SK-MEL-5 (cell line): ENCODE measurements around the gene HAUS7. TPM values are rescaled to one million over a fixed set of nuclear protein-coding genes. Genes with fewer than 3 reads are reported as not detected.
A peak's percentile ranks its signal among the peaks of the same experiment; 100 is the strongest.

Experiments used
- DNase-seq: peaks from one replicate; pipeline ENCODE4 v3.0.0-alpha.2; 2016; ENCODE audit warnings: low read depth, low spot score
- in situ Hi-C: cut with HindIII; loops from 2 replicates; pipeline ENCODE4 v1.10.0; 2016; ENCODE audit warnings: low sequenced_read_pairs, high pct_unique_total_duplicates, low pct_unique_long_range_greater_than_20kb
- total RNA-seq: library from RNA; depleted of rRNA; stranded (reverse); fragments of >200 nt; shearing (Covaris generic); gene quantifications from 2 replicates; pipeline ENCODE4 v1.2.3, GENCODE V29; 2014

Gene HAUS7
- total RNA-seq, 1 experiment from 2014 or later, result 22.1 TPM

GRCh38 chrX:153487590-153488071 lies 17.3 kb upstream of the HAUS7 start:
- in situ Hi-C loops, result no loop called here
- DNase-seq, result no peak

DNA sequence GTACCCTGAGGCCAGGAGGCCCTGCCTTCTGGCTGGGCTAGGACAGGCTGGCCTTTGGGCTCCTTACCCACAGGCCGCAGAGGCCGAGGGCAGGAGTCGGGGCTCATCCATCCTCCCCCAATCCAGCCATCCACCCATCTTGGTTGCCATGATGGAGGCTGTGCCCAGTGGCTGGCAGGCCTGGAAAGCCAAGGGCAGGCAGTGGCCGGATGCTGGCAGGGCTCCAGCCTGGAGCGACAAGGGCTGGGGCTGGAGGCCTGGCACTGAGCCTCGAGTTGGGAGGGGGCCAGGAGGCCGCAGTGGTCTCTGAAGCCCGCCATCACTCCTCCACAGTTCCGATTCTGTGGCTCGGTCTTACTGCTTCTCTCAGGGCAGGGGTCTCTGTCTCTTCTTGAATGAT lies 15.8 kb upstream of the HAUS7 start:
- in situ Hi-C loops, result no loop called here
- DNase-seq, result no peak

- DNase-seq, result no peak
- in situ Hi-C loops, result no loop called here
These were observed 15.2 kb upstream of the HAUS7 start for GRCh38 chrX:153485396-153486080.

- in situ Hi-C loops, result no loop called here
- DNase-seq, result no peak
These were observed 12.1 kb upstream of the HAUS7 start for GRCh38 chrX:153482376-153483015.

DNA sequence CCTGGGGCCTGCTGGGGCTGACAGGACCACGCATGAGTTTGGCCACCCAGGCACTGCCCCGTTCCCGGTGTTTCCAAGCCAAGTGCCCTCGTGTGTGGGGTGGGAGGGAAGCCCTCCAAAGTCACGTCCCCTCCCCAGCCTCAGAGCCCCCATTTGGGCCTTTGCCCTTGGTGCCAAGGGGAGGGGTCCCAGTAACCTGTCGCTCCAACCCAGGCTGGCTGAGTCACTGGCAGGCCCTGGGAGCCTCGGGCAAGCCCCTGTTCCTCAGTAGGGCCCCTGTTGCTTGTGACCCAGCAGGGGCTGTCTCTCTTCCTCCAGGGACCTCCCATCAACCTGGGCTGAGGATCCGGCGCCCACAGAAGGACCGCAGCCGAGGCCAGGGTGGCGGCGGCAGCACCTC lies 10.7 kb upstream of the HAUS7 start:
- no peak for DNase-seq
- in situ Hi-C loops, result no loop called here

GRCh38 chrX:153478746-153479145 lies 8.4 kb upstream of the HAUS7 start:
- in situ Hi-C loops, result no loop called here

DNA sequence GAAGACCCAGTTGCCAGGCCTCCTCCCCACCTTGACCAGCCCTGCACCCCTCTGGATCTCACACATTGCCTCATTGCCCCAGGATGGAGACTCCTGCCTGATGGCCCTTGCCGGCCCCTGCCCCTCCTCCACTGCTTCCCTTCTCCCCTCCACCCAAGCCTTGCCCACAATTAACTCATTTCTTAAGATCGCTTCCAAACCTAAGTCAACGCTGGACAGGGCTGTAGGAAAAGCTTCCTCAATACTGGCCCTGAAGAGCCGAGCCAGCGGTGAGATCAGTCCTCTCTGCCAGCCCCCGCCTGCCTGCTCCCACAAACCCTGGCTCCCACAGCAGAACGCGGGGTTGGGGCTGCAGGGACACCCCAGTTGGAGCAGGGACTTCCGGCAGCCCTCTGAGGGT lies 7.5 kb upstream of the HAUS7 start:
- no peak for DNase-seq
- in situ Hi-C loops, result no loop called here

More at GRCh38 chrX:153478746-153479145, 8.4 kb upstream of the HAUS7 start:
- peak; percentile 61 for DNase-seq

GRCh38 chrX:153477364-153477857 lies 7.0 kb upstream of the HAUS7 start:
- in situ Hi-C loops, result no loop called here
- no peak for DNase-seq

GRCh38 chrX:153476666-153477363 lies 6.4 kb upstream of the HAUS7 start:
- DNase-seq, result no peak
- in situ Hi-C loops, result no loop called here

DNA sequence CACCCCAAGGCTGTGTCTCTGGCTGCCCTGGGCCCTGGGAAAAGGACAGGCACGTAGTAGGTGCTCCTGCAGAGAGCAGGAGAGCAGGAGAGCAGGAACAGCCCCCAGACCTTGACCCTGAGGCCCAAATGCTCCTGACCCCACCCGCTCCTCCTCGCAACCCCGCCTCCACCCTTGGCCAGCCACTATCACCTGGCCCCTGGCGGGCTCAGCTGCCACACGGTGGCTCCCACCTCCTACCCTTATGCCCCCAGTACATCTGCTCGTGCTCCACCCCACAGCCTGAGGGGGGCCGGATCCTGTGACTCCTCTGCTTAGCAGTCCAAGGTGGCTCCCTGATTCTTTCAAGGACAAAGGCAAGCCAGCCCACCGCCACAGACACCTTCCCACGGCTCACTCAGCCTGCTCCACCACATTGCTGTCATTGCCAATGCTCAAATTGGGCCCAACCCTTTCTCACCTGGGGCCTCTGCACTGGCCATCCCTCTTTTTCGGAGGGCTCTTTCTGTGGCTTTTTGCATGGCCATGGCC lies 5.4 kb upstream of the HAUS7 start:
- in situ Hi-C loops, result no loop called here

GRCh38 chrX:153475271-153475670 lies 4.9 kb upstream of the HAUS7 start:
- DNase-seq, result no peak

More for the DNA sequence above, 5.4 kb upstream of the HAUS7 start:
- no peak for DNase-seq

DNA sequence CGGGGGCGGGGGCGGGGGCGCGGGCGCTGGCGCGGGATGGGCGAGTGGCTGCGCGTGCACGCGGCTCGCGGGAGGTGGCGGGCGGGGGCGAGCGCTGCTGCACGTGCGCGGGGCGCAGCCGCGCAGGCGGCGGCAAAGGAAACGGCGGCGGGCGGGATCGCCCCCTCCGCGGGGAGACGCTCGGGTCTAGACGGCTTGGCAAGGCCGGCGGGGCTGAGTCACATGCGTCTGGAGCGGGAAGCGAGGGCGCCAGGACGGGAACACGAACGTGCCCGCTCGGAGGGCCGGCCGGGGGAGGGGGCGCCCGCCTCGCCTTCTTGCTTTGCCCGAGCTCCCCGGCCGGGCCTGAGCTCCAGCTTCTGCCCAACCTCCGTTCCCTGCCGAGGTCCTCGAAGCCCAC lies 4.3 kb upstream of the HAUS7 start:
- in situ Hi-C loops, result no loop called here
- DNase-seq, result no peak

More at GRCh38 chrX:153475271-153475670, 4.9 kb upstream of the HAUS7 start:
- in situ Hi-C loops, result no loop called here

DNA sequence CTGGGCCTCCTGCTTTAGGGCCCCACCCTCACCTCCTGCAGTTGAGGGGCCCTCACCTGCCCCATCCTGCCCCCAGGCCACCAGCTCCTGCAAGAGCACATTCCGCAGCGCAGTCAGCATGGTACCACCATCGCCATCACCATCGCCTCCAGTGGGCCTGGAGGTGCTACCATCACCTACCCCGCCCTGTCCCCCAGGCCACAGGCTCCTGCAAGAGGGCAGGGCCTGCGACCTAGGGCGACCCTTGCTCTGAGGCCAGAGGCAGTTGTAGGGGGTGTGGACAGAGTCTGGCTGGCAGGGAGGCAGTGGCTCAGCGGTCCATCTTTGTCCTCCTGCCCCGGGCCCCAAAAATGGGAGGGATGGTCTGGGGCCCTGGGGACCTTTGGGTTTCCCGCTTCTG lies 3.9 kb upstream of the HAUS7 start:
- in situ Hi-C loops, result no loop called here
- no peak for DNase-seq

GRCh38 chrX:153473126-153473525 lies 2.8 kb upstream of the HAUS7 start:
- in situ Hi-C loops, result no loop called here
- no peak for DNase-seq

DNA sequence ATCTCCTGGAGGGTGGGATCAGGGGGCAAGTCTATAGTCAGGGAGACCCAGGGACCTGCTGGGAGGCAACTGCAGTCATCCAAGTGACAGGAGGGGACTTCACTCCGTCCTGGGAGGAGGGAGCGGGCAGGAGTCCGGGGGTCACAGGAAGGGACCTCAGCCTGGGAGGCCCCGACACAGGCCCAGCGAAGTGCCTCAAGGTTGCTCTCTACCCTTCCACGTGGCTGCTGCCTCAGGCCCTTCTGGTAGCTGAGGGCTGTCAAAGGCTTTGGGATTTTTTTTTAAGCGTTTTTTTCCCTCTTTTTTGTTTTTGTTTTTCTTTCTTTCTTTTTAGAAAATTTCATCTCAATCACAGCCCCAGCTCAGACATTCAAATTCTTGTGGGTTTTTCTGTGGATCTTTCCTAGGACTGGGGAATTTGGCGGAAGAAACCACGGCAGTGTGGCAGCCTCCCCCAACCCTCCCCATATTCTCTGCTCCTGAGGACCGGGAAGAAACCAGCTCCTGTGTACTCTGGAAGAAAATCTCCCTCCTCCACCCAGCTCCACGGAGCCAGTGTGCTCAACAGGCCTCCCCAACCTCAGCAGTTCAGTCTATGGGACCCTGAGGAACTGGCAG lies 1.4 kb upstream of the HAUS7 start:
- in situ Hi-C loops, result no loop called here
- DNase-seq, result no peak

GRCh38 chrX:153469811-153470410 lies 465 bp downstream of the HAUS7 start:
- DNase-seq, result peak; percentile 22
- in situ Hi-C loops, result no loop called here

- in situ Hi-C loops, result no loop called here
- no peak for DNase-seq
These were observed 2.3 kb downstream of the HAUS7 start for GRCh38 chrX:153468008-153468580.
